GM18502 (cell line): Measurements from ENCODE around the gene MEX3B.
"Not testable (repeated sequence)": the region's sequence is repeated elsewhere in the genome, so short reads cannot be mapped to it uniquely, and the experiment has no call there.

Source experiments
- ATAC-seq: cut with Tn5 transposase; IDR thresholded peaks from one replicate; pipeline ENCODE4 v1.9.1; 2021; ENCODE audit warnings: mild to moderate bottlenecking; ENCODE audit not compliant: unreplicated experiment, poor library complexity

MEX3B gene

DNA sequence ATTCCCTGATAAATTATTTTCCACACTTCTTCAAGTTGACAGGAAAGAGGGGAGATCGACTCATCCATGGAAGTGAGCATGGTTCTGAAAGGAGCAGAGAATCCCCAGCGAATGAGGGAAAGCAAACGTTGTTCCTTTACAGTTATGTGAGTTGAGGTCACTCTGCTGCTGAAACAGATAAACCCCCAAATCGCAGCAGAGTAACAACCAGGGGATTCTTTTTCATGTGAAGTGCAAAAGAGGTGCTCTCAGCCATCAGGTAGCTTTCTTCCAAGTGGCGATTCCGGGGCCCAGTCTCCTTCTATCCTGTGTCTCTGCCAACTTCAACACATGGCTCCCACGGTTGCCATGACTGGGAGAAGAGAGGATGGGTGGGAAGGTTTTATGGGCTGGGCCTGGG is 28.2 kb downstream of the MEX3B start:
- no peak for ATAC-seq

DNA sequence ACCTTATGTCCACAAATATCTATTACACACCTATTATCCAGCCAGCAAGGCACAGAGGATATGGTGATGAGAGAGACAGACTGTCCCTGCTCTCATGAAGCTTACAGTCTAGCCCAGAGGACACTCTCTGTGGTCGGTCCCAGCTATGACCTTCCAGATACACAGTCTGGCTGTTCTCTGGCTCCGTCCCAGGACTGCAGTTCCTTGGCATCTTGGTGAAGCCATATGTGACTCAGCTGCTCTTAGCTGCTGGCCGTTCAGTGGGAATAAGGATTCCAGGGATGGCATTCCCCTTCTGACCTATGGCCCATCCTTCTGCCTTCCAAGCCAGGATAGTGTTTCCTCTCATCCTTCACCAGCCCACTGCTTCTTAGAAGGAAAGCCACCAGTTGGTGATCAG is 30.8 kb downstream of the MEX3B start:
- no peak for ATAC-seq

DNA sequence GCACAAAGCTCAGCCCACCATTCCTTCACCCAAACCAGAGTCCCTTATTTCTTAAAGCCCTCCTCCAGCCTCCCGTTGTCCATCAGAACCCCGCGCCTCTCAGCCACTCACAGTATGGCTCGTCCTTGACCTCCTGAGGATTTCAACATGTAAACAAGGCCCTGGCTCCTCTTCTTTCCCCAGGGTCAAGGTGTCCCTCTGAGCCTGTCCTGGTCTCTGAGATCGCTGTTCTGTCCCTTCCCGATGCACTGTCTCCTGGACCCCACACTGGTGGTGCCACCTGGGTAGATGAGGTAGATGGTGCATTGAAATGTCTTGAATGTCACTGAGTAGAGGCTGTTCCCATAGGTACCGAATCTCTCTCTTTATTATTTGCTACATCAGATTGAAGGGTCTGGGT is 32.9 kb downstream of the MEX3B start:
- ATAC-seq, result no peak

DNA sequence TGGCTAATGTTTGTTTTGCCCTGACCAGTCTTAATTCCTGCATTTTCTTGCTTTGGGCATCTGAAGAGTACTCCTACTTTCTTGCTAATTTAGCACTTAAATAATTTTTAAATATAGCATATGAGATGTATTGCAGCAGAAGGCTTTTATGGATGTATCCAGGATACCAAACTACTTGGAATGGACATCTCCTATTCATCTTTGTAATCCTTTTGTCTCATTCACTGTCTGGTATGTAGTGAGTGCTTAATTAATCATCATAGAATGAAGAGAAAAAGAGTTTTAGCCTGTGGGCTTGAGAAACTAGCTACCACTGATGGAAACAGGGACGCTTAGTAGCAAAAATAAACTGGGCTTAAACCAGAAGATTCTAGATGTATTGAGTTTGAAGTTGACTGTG is 40.6 kb downstream of the MEX3B start:
- no peak for ATAC-seq

DNA sequence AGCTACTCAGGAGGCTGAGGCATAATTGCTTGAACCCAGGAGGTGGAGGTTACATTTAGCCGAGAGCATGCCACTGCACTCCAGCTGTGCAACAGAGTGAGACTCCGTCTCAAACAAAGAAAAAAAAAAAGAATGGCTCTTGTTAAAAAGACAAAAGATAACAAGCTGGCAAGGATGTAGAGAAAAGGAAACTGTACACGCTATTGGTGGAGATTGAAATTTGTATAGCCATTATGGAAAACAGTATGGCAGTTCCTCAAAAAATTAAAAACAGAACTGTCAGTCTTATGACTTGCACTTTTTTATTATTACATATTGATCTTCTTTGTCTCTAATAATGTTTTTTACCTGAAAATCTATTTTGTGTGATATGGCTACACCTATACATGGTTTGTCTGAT is 41.9 kb downstream of the MEX3B start:
- no peak for ATAC-seq

DNA sequence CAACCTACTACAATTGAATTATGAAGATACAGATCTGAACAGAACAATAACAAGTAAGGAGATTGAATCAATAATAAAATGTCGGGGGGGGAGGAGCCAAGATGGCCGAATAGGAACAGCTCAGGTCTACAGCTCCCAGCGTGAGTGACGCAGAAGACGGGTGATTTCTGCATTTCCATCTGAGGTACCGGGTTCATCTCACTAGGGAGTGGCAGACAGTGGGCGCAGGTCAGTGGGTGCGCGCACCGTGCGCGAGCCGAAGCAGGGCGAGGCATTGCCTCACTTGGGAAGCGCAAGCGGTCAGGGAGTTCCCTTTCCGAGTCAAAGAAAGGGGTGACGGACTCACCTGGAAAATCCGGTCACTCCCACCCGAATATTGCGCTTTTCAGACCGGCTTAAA is 50.7 kb downstream of the MEX3B start:
- not testable (repeated sequence) for ATAC-seq

DNA sequence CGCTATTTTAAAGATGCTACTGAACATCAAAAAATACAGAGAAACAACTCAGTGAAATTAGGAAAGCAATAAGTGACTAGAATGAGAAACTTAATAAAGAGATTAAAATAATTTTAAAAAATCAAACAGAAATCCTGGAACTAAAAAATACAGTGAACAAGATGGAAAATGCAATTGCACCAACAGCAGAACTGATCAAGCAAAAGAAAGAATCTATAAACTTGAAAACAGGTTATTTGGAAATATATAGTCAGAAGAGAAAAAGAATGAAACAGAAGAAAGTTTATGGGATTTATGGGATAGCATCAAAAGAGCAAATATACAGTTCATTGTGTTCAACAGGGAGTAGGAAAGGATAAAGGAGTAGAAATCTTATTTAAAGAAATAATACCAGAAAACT is 53.3 kb downstream of the MEX3B start:
- ATAC-seq, result no peak
